DMS 273 (cell line): ENCODE measurements around the gene ANGPTL5.
"Not testable (repeated sequence)": the region's sequence is repeated elsewhere in the genome, so short reads cannot be mapped to it uniquely, and the experiment has no call there.

Source experiments
- DNase-seq: peaks from one replicate; lab custom pipeline; 2025; ENCODE audit not compliant: unreplicated experiment; lab: John Stamatoyannopoulos, UW

The ANGPTL5 gene

DNA sequence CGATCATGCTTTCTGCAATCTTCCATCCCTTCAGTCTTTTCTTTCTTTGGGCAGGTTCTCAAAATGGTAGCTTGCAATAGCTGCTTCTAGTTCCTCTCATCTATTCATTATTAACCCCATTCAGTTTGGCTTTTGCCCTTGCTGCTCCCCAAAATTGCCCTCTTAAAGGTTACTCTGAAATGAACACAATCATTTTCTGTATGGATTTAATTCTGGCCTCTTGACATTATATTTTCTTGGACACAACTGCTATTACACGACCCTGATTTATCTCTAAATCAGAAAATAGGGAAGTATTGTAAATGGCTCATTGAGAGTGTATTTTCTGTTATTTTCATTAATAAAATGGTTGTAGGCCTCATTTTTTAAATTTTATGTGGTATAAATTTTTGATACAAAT, at the start of gene ANGPTL5:
TSS of gene ANGPTL5 (minus strand) at position 101 of the 400 bp plus-strand sequence. CDS start 8,613 bp downstream, outside the sequence.
- DNase-seq: no peak

DNA sequence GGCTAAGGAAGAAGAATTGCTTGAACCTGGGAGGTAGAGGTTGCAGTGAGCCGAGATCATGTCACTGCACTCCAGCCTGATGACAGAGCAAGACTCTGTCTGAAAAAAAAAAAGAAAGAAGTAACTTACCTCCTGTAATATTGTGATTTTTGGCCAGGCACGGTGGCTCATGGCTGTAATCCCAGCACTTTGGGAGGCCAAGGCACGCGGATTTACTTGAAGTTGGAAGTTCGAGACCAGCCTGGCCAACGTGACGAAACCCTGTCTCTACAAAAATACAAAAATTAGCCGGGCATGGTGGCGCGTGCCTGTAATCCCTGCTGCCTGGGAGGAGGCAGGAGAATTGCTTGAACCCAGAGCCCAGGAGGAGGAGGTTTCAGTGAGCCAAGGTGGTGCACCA, 47.9 kb upstream of the ANGPTL5 start:
- not testable (repeated sequence) for DNase-seq

DNA sequence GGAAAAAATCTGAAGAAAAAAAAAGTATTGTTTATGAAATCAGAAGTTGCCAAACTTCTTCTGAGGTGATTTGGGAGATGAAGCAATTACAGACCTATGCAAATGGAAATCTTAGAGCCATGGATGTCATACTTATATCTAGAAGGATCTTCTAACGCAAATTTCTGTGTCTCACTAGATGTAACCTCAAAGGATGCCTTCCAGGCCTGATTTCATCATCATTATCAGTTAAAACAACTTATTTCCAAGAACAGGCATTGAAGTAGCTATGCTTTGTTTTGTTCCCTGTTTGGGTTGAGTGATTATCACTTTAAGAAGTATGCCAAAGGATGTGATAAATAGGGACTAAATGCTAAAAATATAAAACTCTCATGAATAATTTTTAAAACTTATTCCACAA, 43.9 kb upstream of the ANGPTL5 start:
- no peak for DNase-seq

DNA sequence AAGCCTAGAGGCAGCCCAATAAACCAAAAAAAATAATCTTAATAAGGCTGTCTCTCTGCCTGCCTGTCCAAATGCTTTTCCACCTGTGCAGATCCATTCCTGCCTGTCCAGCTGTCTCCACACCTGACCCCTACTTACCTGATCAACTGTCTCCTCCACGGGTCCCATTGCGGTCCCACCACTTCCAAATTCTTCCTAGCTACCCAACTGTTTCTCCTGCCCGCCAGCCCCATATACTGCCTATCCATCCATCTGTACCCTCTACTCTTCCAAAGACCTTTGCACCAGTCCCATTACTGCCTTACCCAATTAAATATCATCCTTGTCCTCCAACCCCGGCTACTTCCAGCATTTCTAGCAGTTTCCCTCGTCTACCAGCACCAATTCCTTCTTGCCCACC, 39.4 kb upstream of the ANGPTL5 start:
- no peak for DNase-seq

DNA sequence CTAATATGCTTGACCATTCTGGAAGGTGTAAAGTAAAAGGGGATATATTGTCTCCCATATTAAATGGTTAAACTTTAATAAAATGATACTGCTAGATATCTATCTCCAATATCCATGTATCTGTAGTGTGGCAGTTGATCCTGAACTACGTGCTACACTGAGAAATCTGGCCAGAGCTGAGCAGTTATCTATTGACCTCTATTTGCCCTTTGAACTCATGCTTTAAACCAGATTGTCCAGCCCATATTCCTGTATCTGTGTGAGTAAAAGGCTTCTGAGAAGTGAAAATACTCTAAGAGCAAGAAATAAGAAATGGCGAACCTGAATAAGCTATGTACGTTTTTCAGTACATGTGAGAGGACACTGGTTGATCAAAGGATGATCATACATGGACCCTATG, 39.0 kb upstream of the ANGPTL5 start:
- no peak for DNase-seq

DNA sequence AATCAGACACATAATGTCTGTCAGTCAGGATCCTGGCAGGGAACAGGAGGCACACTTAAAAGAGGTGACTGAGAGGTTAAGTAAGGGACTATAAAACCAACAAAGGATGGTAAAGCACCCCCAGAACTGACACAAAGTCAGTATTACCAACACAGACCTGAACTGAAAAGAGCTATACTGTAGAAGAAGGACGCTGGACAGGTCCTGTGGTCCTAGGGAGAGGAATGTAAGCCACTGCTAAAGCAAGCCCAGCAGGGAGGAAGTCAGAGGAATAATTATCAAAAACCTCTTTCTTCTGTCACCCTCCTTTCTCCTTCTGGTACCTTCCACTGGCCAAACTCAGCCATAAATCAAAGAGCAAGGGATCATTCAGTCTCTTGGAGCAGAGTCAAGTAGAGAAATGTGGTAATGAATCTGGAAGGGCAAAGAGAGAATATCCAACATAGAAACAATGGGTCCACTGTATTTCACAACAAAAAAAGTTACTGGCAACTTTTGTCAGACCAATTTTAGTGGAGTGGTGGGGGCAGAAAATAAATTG, 33.4 kb upstream of the ANGPTL5 start:
- DNase-seq: no peak

DNA sequence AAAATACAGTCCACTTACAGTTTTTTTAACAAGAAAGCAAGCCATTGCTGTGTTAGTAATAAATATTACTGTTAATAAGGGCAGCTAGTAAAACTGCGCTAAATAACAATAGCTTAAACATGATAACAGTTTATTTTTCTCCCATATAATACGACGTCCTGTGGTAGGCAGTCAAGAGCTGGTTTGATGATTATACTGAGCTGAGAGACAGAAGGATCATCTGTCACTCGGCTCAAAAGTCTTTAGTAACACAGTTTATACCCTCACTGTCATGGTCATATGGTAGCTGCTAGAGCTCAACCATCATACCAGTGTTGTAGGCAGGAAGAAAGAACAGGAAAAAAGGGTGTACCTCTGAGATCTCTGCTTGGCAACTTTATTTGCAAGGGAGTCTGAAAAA, 29.1 kb upstream of the ANGPTL5 start:
- no peak for DNase-seq

DNA sequence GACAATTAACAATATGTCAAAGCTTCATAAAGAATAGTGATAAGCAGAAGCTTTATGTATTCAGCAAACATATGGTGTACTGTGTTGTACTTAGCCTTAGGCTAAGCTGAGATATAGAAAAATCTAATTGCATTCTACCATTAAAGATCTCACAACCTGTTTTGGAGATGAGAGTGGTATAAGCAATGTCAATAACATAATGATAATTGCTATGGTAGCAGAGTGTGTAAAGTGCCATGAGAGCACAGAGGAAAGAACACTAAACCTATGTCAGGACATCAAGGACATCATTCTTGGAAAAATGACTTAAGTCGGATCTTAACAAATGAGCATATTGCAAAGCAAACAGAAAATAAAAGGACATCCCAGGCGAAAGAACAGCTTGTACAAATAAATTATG, 28.6 kb upstream of the ANGPTL5 start:
- no peak for DNase-seq

DNA sequence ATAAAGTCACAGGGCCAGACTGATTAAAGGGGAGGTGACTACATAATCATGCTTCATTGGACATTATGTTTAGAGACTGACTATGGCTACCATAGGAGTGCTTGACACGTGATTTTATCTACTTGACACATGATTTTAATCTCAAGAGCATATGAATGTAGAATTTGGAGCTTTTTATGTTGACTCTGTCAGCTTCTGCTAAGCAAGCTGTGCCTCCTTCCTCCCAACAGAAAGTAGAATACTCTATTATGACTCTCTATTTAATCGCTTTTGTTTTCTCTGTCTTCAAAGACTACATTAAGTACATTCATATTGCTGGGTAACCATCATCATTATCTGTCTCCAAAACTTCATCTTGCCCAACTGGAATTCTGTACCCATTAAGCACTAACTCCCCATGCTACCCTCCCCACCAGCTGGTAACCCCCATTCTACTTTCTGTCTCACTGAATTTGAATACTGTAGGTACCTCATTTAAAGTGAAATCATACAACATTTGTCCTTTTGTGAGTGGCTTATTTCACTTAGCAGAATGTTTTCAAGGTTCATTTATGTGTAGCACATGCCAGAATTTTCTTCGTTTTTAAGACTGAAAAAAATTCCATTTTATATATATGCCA, 24.7 kb upstream of the ANGPTL5 start:
- no peak for DNase-seq

DNA sequence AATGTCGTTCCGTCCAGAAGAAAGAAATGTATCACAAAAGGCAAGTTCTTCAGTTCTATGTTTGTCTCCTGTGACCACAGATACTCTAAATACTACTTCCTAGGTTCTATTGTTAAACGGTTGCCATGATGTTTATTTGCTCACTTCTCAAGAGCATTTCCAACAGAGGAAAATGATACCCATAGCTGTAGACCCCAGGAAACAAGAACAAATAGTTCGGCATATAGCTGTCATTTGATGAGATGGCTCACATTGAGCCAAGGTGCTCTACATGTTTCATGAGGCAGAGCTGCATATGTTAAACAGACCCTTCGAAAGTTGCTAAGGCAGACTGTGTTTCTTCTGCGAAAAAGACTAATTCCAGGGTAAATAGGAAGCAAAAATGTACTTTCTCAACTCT, 15.4 kb upstream of the ANGPTL5 start:
- no peak for DNase-seq

DNA sequence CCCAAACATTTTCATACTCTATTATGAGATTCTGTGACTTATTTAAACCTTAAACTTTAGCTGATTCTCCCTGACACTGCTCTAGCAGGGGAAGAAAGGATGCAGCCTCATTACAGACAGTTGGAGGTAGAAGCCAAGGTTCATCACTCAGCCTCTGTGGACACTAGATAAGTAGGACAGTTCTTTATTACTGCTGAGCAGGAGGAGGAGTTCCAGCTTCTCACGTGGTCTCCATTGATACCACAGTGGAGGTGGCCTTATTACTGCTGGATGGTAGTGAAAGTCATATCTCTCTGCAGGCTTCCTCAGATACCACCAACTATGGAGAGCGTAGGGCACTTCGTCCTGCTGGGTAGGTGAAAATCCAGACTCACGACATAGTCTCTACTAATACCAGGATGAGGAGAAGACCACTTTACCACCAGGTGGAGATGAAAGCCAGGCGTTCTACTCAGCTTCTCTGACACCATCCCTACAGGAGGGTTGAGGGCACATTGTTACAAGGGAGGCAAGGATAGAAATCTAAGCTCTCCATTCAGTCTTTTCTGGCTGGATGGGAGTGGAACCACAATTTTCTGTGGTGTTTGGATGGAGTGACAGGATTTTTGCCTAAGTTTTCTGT, 13.1 kb upstream of the ANGPTL5 start:
- no peak for DNase-seq

DNA sequence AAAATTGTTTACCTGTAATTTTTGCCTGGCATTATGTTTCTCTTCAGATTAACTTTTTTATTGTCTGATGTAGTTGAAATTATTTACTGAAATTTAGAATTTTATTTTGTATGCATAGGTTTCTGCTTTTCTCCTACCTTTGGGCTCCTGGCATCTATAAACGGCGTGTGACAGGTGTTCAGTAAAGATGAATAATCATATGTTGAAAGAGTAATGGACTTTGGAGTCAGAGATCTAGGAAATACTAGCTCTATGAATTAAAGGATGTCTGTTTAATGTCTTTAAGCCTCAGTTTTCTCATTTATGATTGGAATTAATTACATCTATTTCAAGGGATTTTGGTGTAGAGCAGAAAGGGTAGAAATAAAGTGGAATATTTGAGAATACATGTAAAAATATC, 7.2 kb upstream of the ANGPTL5 start:
- DNase-seq: no peak

DNA sequence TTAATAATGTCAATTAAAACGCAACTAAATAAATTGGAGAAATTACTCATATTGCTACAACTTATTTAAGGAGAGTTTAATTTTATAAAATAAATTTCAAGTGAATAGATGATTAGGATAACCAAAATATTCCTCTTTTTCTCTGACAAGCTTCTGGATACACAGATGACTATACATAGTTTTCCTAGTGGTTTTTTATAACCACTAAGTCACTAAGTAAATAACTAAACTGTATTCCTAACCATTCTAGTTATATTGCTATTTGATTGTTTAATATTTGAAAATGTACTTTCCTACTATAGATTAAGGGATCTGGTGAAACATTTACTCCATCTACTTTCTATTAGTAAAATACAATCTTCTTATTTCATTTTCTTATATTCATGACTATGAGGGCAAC, 4.7 kb upstream of the ANGPTL5 start:
- DNase-seq: no peak

DNA sequence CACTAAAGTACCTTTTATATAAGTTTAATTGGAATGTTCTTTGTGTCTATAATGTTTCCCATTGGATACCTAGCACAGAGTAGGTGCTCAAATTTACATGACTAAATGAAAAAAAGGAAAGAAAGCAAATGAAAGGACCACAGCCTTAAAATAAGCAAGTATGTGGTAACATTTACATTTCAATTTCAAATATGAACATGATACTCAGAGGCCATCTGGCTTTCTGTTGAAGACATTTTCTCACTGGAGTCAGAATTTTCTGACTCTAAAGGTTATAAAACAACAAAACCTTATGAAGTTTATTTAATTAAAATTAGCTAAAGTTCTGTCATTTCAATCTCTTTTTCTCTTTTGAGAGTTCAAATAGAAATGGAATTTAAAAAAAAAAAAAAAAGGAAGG, 904 bp upstream of the ANGPTL5 start:
- DNase-seq: no peak

DNA sequence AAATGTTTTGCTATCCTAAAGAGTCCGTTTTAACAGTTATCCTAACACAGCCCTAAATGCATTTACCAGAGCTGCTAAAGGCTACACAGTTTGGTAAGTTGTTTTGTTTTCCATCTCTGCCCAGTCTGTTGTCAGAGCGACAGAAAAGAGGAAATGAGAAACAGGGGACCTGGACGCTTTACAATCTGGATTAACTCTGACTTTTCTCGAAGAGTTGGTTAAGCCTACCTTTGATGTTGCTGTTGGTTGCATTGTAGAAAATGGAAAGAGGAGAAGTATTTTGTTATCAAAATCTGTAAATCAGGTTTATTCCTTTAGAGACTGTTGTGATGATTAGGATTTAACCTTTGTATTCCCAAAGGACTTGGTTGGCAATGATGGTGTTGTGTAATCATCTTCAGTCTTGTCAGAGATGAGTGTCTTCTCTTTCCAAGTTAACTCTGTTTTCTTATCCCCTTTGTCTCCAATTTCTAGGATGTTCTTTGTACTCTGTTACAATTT, 481 bp downstream of the ANGPTL5 start:
- no peak for DNase-seq

DNA sequence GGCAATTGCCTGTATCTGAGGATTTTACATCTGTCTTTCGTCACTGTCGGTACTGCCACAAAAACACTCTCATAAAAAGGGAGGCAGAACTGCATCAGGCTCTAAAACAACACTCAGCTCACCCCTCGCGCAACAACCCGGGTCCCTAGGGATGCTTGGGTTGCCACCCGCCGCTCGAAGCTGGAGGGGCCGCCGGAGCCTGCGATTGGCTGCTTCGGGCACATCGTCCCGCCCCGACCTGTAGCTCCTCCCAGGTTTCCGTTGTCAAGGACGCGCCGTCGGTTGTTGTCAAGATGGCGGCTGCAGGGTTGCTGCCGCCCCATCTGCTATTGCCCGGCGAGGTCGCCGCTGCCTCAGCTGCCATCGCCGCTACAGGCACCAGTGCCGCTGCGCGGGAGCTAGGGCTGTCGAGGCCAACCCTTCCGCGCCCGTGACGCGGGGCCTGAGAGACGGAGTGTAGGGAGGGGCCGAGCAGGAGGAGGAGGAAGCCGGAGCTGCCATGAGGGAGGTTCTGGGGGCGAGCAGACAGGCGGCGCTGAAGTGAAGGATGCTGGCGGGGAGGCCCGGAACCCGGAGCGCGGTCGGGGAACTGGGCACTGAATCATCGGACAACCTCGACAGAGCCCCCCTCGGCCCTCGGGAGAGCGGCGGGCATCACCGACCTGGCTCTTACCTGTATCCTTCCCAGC, 1.4 kb downstream of the ANGPTL5 start, which contains the start of gene CEP126:
TSS of gene CEP126 (plus strand) at position 273 of the 689 bp plus-strand sequence. CDS start at position 548, 275 bp downstream.
- DNase-seq: peak; percentile 86

DNA sequence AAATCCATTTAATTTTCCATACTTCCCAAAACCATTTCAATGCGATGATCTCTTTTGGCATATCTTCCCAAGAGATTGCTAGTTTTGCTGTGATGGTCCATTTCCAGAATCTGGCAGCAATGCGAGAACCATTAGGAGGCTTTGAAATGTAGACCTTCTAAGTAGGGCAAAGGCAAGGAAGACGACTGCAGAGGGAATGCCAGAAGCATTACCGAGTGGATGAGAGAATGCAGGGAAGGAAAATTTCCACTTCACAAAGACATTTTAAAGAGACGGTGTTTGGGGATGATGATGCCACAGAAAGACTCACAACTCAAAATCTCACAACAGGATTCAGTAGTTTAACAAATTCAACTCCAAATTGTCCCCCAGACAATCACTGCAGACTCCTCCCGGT, 2.0 kb downstream of the ANGPTL5 start:
- no peak for DNase-seq

DNA sequence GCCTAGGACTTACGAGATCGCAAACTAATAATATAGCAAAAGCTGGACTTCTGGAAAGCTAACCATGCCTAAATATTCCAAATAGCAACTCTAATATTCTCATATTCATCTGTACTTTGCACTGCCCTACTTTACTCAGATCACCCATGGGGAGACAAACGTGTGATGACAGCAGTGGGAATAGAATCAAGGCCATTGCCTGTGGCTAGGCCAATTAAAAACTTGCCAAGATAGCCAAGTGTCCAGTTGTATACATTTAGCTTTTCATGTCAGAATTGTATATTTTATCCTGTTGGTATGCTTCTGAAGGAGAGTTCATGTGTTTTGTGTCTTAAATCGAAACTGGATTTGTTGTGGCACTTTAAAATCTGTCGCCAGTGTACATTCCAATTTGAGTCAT, 2.7 kb downstream of the ANGPTL5 start:
- no peak for DNase-seq

DNA sequence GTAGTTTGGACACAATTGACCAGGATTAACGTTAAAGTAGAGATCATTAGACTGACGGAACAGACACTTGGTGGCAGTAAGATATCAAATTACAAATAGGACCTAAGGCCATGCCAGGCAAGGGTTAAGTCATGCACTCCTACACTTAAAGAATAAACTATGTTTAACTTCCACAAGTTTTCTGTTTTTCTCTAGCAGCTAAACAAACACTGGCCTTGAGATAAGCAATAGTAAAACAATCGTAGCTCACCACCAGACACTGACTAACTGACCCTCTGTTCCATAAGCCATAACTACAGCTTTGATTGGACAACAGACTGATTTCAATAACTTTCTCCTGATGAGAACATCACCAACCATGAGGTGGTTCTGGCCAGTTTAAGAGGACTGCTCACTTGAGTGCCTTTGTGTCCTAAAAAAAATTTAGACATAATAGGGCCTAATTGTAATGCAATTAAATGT, 3.5 kb downstream of the ANGPTL5 start:
- DNase-seq: no peak

DNA sequence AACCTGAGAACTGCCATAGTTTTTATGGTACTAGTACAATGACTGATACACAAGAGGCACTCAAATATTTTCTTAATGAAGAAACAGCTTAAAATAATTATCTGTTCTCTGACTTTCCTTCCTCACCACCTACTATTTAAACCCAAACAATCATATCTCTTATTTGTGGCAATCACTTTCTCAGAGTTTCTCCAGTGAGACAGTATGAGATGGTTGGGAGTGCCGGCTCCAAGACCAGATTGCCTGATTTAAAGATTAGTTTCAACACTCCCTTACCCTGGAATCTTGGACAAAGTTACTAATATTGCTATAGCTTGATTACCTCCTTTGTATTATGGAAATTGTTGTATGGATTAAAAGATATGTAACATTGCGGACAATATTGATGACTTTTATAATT, 7.2 kb downstream of the ANGPTL5 start:
- no peak for DNase-seq

DNA sequence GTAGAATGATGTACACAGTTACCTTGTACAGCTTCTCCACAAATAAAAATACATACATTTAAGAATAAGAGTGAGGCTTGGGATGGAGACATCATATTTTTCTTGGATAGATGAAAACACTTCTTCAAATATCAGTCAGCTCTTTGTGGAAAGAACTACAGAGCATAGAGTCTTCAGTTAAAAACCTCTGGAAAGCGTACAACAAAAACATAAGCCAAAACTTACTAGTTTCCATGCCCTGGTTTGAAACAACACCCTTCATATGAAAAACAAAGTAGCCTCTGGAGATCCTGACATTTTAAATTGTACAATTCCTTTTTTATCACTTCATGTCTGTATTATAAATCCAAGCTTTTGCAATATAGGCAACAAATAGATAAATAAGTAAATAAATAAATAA, 8.5 kb downstream of the ANGPTL5 start:
- DNase-seq: no peak

DNA sequence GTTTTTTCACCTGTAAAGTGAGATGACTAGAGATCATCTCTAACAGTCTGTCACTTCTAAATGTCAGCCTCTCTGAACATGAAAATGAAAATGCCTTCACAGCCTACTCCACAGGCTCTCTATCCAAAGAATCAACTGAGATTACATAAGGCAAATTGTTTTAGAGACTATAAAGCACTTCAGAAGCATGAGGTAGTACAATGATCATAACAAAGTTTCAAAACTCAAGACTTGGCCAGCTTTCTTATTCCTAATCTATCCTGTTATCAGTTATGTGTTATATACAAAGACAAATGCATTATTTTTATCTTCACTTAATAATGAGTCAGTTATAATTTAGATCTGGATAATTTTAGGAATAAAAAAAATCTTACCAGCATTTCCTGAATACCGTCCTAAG, 21.8 kb downstream of the ANGPTL5 start:
- DNase-seq: no peak
